ENCODE data around the gene FTSJ1. TPM values are rescaled to one million over a fixed set of nuclear protein-coding genes. Genes with fewer than 3 reads are reported as not detected.

FTSJ1 gene
- total and polyA plus RNA-seq, 7 experiments from 2014 or later, result 48.6 to 74.0 (median 59.5) TPM

DNA sequence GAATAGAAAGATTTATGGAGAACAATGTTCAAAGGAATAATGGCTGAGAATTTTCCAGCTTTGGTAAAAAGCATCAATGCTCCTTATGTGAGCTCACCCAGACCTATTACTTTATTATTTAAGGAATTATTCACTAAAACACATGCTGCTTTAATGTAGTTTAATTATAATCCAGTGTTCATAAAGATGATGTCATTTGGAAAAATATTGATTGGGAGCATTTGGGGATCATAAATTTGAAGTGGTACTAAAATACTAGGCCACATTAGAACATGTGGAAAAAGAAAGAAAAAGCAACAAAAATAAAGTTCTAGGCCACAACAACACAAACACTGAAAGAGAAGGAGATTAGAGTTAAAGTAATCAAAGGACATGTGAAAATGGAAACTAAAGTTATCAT lies 25.9 kb upstream of the FTSJ1 start:
- ATAC-seq, result no peak

GRCh38 chrX:48451708-48452107 lies 24.3 kb upstream of the FTSJ1 start:
- no peaks in the 10 kb centered on the region for H3K27me3 ChIP-seq (ENCODE audit: control insufficient read depth in 2 of 2, insufficient read depth in 2 of 2, low read length in 2 of 2)
- Mint-ChIP-seq H3K4me1 (peaks cover 0 to 2% (median 0%) of the 10 kb centered on the region in 7 donors), H3K4me3 (no peak overlapping the region), H3K27me3 (no peaks in the 10 kb centered on the region), H3K27ac (no peak overlapping the region), H3K9me3 (peaks cover 0 to 4% (median 0%) of the 10 kb centered on the region in 11 donors), H3K36me3 (no peaks in the 10 kb centered on the region)
- H3K27ac ChIP-seq (ENCODE audit: low read depth, low read length), result no peak overlapping the region
- intact Hi-C loops (cut with micrococcal nuclease), result no loop called here
- ATAC-seq, result no peak
- no peak for DNase-seq
- H3K9me3 ChIP-seq (ENCODE audit: control insufficient read depth in 2 of 3, low read length in 3 of 3), result no peaks in the 10 kb centered on the region
- ChIA-PET CTCF (no interaction called here), POLR2A (no interaction called here)
- no peaks in the 10 kb centered on the region for H3K4me1 ChIP-seq (ENCODE audit: control insufficient read depth in 2 of 2, insufficient read depth in 2 of 2, low read length in 2 of 2)
- H3K36me3 ChIP-seq (ENCODE audit: control insufficient read depth in 2 of 3, insufficient read depth in 3 of 3, low read length in 3 of 3), result no peaks in the 10 kb centered on the region
- H3K4me3 ChIP-seq (ENCODE audit: low read length), result no peak overlapping the region

More for the DNA sequence above, 25.9 kb upstream of the FTSJ1 start:
- Histone ChIP-seq H3K27me3 (ENCODE audit: control insufficient read depth in 2 of 2, insufficient read depth in 2 of 2, low read length in 2 of 2) (no peaks in the 10 kb centered on the region), H3K4me1 (ENCODE audit: control insufficient read depth in 2 of 2, insufficient read depth in 2 of 2, low read length in 2 of 2) (no peaks in the 10 kb centered on the region), H3K4me3 (ENCODE audit: low read length) (no peak overlapping the region), H3K36me3 (ENCODE audit: control insufficient read depth in 2 of 3, insufficient read depth in 3 of 3, low read length in 3 of 3) (no peaks in the 10 kb centered on the region), H3K9me3 (ENCODE audit: control insufficient read depth in 2 of 3, low read length in 3 of 3) (no peaks in the 10 kb centered on the region), H3K27ac (ENCODE audit: low read depth, low read length) (no peak overlapping the region)
- no peak for DNase-seq
- ChIA-PET POLR2A (no interaction called here), CTCF (no interaction called here)
- no peak overlapping the region for H3K4me3 Mint-ChIP-seq
- peaks cover 0 to 1% (median 0%) of the 10 kb centered on the region in 7 donors for H3K4me1 Mint-ChIP-seq
- intact Hi-C loops (cut with micrococcal nuclease), result no loop called here
- H3K9me3 Mint-ChIP-seq, result peaks cover 0 to 4% (median 0%) of the 10 kb centered on the region in 11 donors
- H3K27me3 Mint-ChIP-seq, result no peaks in the 10 kb centered on the region
- H3K27ac Mint-ChIP-seq, result no peak overlapping the region
- no peaks in the 10 kb centered on the region for H3K36me3 Mint-ChIP-seq

DNA sequence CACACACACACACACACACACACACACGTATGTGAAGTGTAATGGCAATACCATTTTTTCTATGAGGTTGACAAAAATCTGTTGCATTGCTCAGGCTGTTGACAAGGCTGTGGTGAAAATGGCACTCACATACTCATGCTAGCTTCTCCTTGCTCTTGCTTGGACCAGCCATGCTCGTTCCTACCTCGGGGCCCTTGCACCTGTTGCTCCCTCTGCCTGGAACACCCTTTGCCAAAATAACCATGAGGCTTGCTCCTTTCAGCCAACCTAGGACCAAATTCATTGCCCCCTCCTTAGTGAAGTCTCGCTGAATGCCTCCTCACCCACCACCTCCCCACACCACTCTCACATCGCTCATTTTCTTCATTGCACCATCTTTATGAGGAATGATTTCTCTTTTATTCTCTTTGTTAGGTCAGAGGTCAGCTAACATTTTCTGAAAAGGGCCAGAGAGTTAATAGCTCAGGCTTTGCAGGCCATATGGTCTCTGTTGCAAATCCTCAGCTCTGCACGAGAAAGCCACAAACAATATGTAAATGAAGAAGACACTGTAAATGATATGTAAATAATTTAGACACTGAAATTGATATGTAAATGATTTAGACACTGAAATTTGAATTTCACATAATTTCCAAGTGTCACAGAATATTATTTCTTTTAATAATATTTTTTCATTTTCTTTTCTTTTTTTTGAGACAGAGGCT lies 19.2 kb upstream of the FTSJ1 start:
- CTCF ChIA-PET, result no interaction called here
- no peaks in the 10 kb centered on the region for H3K4me1 ChIP-seq (ENCODE audit: control insufficient read depth in 2 of 2, insufficient read depth in 2 of 2, low read length in 2 of 2)
- intact Hi-C loops (cut with micrococcal nuclease), result no loop called here
- no peak for ATAC-seq
- peaks cover 0 to 6% (median 0%) of the 10 kb centered on the region in 11 donors for H3K9me3 Mint-ChIP-seq
- H3K36me3 ChIP-seq (ENCODE audit: control insufficient read depth in 2 of 3, insufficient read depth in 3 of 3, low read length in 3 of 3), result peaks cover 0 to 19% (median 0%) of the 10 kb centered on the region in 3 experiments
- H3K36me3 Mint-ChIP-seq, result peaks cover 0 to 19% (median 4%) of the 10 kb centered on the region in 5 donors
- no peak for DNase-seq
- no peaks in the 10 kb centered on the region for H3K27me3 Mint-ChIP-seq
- H3K27ac ChIP-seq (ENCODE audit: low read depth, low read length), result no peak overlapping the region
- no peak overlapping the region for H3K27ac Mint-ChIP-seq
- H3K27me3 ChIP-seq (ENCODE audit: control insufficient read depth in 2 of 2, insufficient read depth in 2 of 2, low read length in 2 of 2), result no peaks in the 10 kb centered on the region
- no peak overlapping the region for H3K4me3 Mint-ChIP-seq
- H3K9me3 ChIP-seq (ENCODE audit: control insufficient read depth in 2 of 3, low read length in 3 of 3), result no peaks in the 10 kb centered on the region
- H3K4me3 ChIP-seq (ENCODE audit: low read length), result no peak overlapping the region
- POLR2A ChIA-PET, result no interaction called here
- peaks cover 0 to 5% (median 0%) of the 10 kb centered on the region in 7 donors for H3K4me1 Mint-ChIP-seq

GRCh38 chrX:48458711-48459110 lies 17.3 kb upstream of the FTSJ1 start:
- ChIA-PET CTCF (interaction anchor here (0.6 kb wide), 1 partner anchor 119 kb away, joined by 5 read pairs; no protein-coding TSS in a partner anchor), POLR2A (no interaction called here)
- no peak overlapping the region for H3K4me3 Mint-ChIP-seq
- no peak for ATAC-seq
- no peaks in the 10 kb centered on the region for H3K27me3 ChIP-seq (ENCODE audit: control insufficient read depth in 2 of 2, insufficient read depth in 2 of 2, low read length in 2 of 2)
- H3K4me3 ChIP-seq (ENCODE audit: low read length), result no peak overlapping the region
- no peak for DNase-seq
- no peak overlapping the region for H3K27ac Mint-ChIP-seq
- H3K36me3 Mint-ChIP-seq, result peaks cover 0 to 24% (median 4%) of the 10 kb centered on the region in 5 donors
- H3K36me3 ChIP-seq (ENCODE audit: control insufficient read depth in 2 of 3, insufficient read depth in 3 of 3, low read length in 3 of 3), result peaks cover 0 to 22% (median 0%) of the 10 kb centered on the region in 3 experiments
- no peaks in the 10 kb centered on the region for H3K27me3 Mint-ChIP-seq
- intact Hi-C loops (cut with micrococcal nuclease), result no loop called here
- no peaks in the 10 kb centered on the region for H3K4me1 ChIP-seq (ENCODE audit: control insufficient read depth in 2 of 2, insufficient read depth in 2 of 2, low read length in 2 of 2)
- H3K4me1 Mint-ChIP-seq, result peaks cover 0 to 11% (median 0%) of the 10 kb centered on the region in 7 donors
- H3K9me3 ChIP-seq (ENCODE audit: control insufficient read depth in 2 of 3, low read length in 3 of 3), result no peaks in the 10 kb centered on the region
- H3K9me3 Mint-ChIP-seq, result peaks cover 0 to 6% (median 0%) of the 10 kb centered on the region in 11 donors
- no peak overlapping the region for H3K27ac ChIP-seq (ENCODE audit: low read depth, low read length)

DNA sequence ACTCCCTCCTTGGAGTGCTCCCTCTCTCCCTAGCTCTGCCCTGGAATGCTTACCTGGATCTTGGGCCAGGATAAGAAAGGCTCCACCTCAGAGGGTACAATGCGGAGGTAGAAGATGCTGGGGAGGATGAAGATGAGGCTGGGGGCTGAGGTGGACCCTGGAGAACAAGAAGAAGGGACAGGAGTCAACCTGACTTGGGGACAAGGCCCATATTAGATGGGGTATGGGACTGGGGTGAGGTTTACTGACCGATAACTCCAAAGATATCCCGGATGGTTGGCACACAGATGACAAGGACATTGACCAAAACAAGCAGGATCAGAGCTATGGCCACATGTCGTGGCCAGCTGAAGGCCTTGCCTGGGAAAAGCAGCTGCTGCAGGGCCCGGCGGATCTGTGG lies 16.5 kb upstream of the FTSJ1 start:
- Mint-ChIP-seq H3K4me1 (peaks cover 0 to 17% (median 5%) of the 10 kb centered on the region in 7 donors), H3K27me3 (no peaks in the 10 kb centered on the region), H3K4me3 (no peak overlapping the region), H3K27ac (peak overlapping the region in 2 of 9 donors; percentile 4 to 13), H3K36me3 (peaks cover 0 to 28% (median 4%) of the 10 kb centered on the region in 5 donors), H3K9me3 (peaks cover 0 to 6% (median 0%) of the 10 kb centered on the region in 11 donors)
- Histone ChIP-seq H3K4me1 (ENCODE audit: control insufficient read depth in 2 of 2, insufficient read depth in 2 of 2, low read length in 2 of 2) (no peaks in the 10 kb centered on the region), H3K27ac (ENCODE audit: low read depth, low read length) (no peak overlapping the region), H3K4me3 (ENCODE audit: low read length) (no peak overlapping the region), H3K36me3 (ENCODE audit: control insufficient read depth in 2 of 3, insufficient read depth in 3 of 3, low read length in 3 of 3) (peaks cover 0 to 22% (median 0%) of the 10 kb centered on the region in 3 experiments), H3K27me3 (ENCODE audit: control insufficient read depth in 2 of 2, insufficient read depth in 2 of 2, low read length in 2 of 2) (no peaks in the 10 kb centered on the region), H3K9me3 (ENCODE audit: control insufficient read depth in 2 of 3, low read length in 3 of 3) (no peaks in the 10 kb centered on the region)
- ATAC-seq (no peak), DNase-seq (no peak)
- CTCF ChIA-PET, result no interaction called here
- intact Hi-C loops (cut with micrococcal nuclease), result no loop called here
- POLR2A ChIA-PET, result no interaction called here

DNA sequence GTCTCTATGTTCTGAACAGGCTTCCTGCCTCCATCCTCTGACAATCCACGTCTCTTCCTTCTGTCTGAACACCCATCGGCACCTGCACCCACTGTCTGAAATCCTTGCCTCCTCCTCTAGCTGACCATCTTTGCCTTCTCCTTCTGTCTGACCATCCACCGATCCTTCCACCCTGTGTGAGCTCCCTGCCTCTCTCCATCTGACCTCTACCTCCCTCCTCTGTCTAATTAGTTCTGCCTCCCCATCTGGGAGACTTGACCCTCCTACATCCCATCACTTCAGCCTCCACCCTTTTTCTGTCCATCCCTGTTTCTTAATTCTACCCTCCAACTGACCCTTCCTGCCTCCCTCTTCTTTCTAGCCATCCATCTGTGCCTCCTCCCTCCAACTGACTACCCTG lies 16.0 kb upstream of the FTSJ1 start:
- H3K4me1 Mint-ChIP-seq, result peaks cover 0 to 20% (median 5%) of the 10 kb centered on the region in 7 donors
- intact Hi-C loops (cut with micrococcal nuclease), result no loop called here
- peaks cover 0 to 2% (median 0%) of the 10 kb centered on the region in 11 donors for H3K9me3 Mint-ChIP-seq
- peak overlapping the region in 1 of 10 donors; percentile 2 for H3K4me3 Mint-ChIP-seq
- H3K36me3 Mint-ChIP-seq, result peaks cover 0 to 30% (median 7%) of the 10 kb centered on the region in 5 donors
- ChIA-PET POLR2A (no interaction called here), CTCF (no interaction called here)
- H3K9me3 ChIP-seq (ENCODE audit: control insufficient read depth in 2 of 3, low read length in 3 of 3), result no peaks in the 10 kb centered on the region
- H3K27me3 Mint-ChIP-seq, result no peaks in the 10 kb centered on the region
- no peak overlapping the region for H3K27ac ChIP-seq (ENCODE audit: low read depth, low read length)
- H3K36me3 ChIP-seq (ENCODE audit: control insufficient read depth in 2 of 3, insufficient read depth in 3 of 3, low read length in 3 of 3), result peaks cover 0 to 22% (median 0%) of the 10 kb centered on the region in 3 experiments
- ATAC-seq, result no peak
- H3K27ac Mint-ChIP-seq, result peak overlapping the region in 3 of 9 donors; percentile 4 to 50 (median 13)
- DNase-seq, result no peak
- no peaks in the 10 kb centered on the region for H3K4me1 ChIP-seq (ENCODE audit: control insufficient read depth in 2 of 2, insufficient read depth in 2 of 2, low read length in 2 of 2)
- H3K27me3 ChIP-seq (ENCODE audit: control insufficient read depth in 2 of 2, insufficient read depth in 2 of 2, low read length in 2 of 2), result no peaks in the 10 kb centered on the region
- H3K4me3 ChIP-seq (ENCODE audit: low read length), result no peak overlapping the region

- intact Hi-C loops (cut with micrococcal nuclease), result no loop called here
- H3K4me1 Mint-ChIP-seq, result peaks cover 3 to 25% (median 8%) of the 10 kb centered on the region in 7 donors
- ChIA-PET POLR2A (no interaction called here), CTCF (no interaction called here)
- Histone ChIP-seq H3K9me3 (ENCODE audit: control insufficient read depth in 2 of 3, low read length in 3 of 3) (no peaks in the 10 kb centered on the region), H3K27me3 (ENCODE audit: control insufficient read depth in 2 of 2, insufficient read depth in 2 of 2, low read length in 2 of 2) (no peaks in the 10 kb centered on the region), H3K4me1 (ENCODE audit: control insufficient read depth in 2 of 2, insufficient read depth in 2 of 2, low read length in 2 of 2) (no peaks in the 10 kb centered on the region), H3K36me3 (ENCODE audit: control insufficient read depth in 2 of 3, insufficient read depth in 3 of 3, low read length in 3 of 3) (peaks cover 0 to 22% (median 0%) of the 10 kb centered on the region in 3 experiments), H3K27ac (ENCODE audit: low read depth, low read length) (no peak overlapping the region), H3K4me3 (ENCODE audit: low read length) (no peak overlapping the region)
- DNase-seq (no peak), ATAC-seq (no peak)
- no peaks in the 10 kb centered on the region for H3K27me3 Mint-ChIP-seq
- H3K9me3 Mint-ChIP-seq, result peaks cover 0 to 2% (median 0%) of the 10 kb centered on the region in 11 donors
- H3K27ac Mint-ChIP-seq, result no peak overlapping the region
- H3K36me3 Mint-ChIP-seq, result peaks cover 0 to 35% (median 8%) of the 10 kb centered on the region in 5 donors
- H3K4me3 Mint-ChIP-seq, result no peak overlapping the region
These were observed 15.4 kb upstream of the FTSJ1 start for GRCh38 chrX:48460606-48461005.

Measured in naive thymus-derived CD4-positive, alpha-beta T cell (primary cell).